GM12865 (cell line): ENCODE measurements around the gene SHC4.

Source experiments
- DNase-seq: peaks from one replicate; pipeline ENCODE4 v3.0.0; 2010; ENCODE audit warnings: low read depth
- H3K4me3 ChIP-seq: 2 replicates; pipeline ENCODE4 v1.5.1; 2011; ENCODE audit warnings: mild to moderate bottlenecking, low read depth, low read length, control low read depth
- CTCF ChIP-seq: IDR thresholded peaks from 2 replicates; pipeline ENCODE4 v1.5.1; 2011; ENCODE audit warnings: low read length, control low read depth, low read depth, inconsistent platforms; ENCODE audit not compliant: insufficient read depth; ENCODE audit errors: missing control alignments

Gene SHC4

GRCh38 chr15:48967336-48967735 lies 3.6 kb upstream of the SHC4 start:
- no peak for DNase-seq
- H3K4me3 ChIP-seq: no peak overlapping the region
- TF ChIP-seq CTCF: no peak

GRCh38 chr15:48966595-48967301 lies 3.0 kb upstream of the SHC4 start:
- peak; percentile 85 for DNase-seq
- H3K4me3 ChIP-seq: no peak overlapping the region
- no peak for TF ChIP-seq CTCF

GRCh38 chr15:48965972-48966371 lies 2.3 kb upstream of the SHC4 start:
- H3K4me3 ChIP-seq: no peak overlapping the region
- peak; percentile 82 for DNase-seq
- TF ChIP-seq CTCF: peak; percentile 17

DNA sequence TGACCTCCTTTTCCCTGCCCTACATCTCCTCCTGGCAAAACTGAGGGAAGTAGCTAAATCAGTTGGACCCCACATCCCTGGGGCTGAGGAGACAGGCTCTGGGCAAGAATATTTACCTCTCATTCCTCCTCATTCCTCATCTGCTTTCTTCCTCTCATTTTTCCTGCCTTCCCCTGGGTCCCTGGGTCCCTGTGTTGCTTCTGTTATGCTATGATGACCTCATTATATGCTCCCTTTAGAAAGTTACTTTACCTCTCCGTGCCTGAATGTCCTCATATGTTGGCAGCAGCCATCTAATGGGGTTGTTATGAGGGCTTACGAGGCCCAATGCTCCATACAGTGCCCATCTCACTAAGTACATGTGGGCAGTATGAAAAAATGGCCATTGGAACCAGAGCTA lies 1.2 kb upstream of the SHC4 start:
- DNase-seq: no peak
- no peak for TF ChIP-seq CTCF
- H3K4me3 ChIP-seq: no peak overlapping the region

DNA sequence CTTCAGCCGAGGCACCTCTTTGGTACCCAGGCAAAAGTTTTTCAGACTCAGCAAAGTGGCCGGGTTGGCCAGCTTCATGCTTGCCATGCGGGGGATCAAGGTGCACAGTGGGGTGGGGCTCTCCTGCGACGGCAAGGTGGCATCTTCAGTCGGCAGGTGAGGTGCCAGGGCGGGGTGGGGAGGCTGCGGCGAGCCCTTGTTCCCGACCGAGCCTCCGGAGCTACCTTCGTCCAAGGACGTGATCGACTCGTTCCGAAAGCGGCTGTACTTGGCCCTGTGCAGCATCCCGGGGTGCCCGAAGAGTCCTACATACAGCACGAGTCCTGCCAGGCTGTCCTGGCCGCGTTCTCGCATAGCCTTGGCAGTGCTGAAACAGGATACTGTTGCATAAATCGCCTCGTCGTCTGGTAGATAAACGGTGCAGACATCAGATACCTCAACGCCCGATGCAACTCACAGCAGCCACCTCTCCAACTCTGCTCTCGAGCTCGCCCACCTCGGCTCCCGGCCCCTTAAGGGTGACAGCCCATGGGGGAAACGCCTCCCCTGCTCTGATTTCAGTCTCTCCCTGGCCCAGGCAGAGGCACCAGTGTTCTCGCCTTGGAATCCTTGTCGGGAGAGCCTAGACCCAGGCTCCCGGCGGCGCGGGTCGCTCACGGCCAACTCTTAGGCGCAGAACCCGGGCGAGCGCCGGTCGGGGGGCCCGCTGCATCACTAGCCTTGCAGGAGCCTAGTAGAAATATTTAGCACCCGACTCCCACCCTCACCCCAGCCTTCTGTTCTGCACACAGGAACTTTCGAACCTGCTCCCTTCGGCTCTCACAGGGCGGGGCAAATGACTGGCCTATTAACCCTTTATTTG lies 826 bp downstream of the SHC4 start:
- no peak for TF ChIP-seq CTCF
- no peak overlapping the region for H3K4me3 ChIP-seq
- no peak for DNase-seq

DNA sequence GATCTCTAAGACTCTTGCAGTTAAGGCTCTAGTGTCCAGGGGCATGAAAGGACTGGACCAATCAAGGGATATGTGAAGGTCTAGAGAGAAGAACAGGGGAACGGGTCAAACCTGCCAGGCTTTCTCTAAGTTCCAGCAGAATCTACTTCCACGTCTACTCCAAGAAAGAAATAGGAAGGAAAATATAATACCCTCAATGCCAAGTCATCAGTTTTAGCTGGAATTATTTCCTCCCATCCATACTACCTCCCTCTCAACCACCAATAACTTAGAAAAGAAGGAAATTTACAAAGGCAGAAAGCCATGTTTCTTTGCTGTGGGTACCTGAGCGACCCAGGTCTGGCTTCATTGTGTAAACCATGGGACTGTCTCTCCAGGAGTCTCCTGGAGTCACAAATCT lies 7.8 kb downstream of the SHC4 start:
- DNase-seq: no peak
- TF ChIP-seq CTCF: no peak
- H3K4me3 ChIP-seq: no peak overlapping the region
